DMS153 treated with DMSO at 0.1 percent for 48 hours (cell line): ENCODE results near the gene RAPGEF5.
"Not testable (repeated sequence)": the region's sequence is repeated elsewhere in the genome, so short reads cannot be mapped to it uniquely, and the experiment has no call there.

ENCODE experiments used
- DNase-seq: peaks from one replicate; lab custom pipeline; 2025; ENCODE audit not compliant: unreplicated experiment; lab: John Stamatoyannopoulos, UW

Gene RAPGEF5

DNA sequence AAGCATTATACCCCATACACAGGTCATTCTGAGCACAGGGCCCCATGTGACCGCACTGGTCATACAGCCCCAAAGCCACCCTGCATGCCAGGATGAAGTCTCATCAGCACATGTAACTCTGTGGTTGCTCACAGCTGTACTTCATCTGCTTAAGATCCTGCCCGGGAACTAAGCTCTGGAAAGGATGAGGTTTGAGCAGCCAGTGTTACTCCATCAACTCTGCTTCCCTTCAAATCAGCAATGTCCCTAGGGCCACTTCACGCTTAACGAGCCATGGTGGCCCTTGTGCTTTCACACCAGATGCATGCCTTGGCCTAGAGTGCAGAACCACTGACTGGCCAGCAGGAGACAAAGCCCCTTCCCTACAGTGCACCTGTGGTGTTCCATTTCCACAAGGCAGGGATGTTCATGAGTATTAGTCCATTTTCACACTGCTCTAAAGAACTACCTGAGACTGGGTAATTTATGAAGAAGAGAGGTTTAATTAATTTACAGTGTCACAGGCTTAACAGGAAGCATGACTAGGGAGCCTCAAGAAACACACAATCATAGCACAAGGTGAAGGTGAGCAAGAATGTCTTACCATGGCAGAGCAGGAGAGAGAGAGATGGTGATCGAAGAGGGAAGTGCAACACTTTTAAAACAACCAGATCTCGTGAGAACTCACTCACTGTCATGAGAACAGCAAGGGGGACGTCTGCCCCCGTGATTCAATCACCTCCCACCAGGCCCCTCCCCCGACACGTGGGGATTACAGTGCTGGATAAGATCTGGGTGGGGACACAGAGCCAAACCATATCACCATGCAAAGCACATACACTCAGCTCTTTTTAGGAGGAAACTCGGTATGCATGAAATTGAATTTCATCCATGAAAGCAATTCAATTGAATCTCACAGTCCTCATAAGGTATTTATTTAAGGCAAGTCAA lies 262.3 kb downstream of the RAPGEF5 start:
- no peak for DNase-seq

- DNase-seq: no peak
These were observed 263.0 kb downstream of the RAPGEF5 start for GRCh38 chr7:22093936-22094335.

DNA sequence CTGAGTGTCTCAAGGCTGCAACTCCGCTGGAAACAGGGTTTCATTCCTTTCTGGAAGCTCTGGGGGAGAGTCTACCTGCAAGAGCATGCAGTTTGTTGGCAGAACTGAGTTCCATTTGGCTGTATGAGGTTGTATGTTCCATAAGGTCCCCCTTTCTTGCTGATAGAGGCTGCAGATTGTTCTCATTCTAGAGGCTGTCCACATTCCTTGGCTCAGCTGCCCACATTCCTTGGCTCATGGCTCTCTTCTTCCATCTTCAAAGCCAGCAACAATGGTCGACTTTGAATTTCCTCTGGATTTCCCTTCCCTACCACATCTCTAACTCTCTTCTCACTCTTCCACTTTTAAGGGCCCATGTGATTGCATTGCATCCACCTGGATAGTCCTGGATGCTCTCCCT lies 264.0 kb downstream of the RAPGEF5 start:
- DNase-seq: no peak

- not testable (repeated sequence) for DNase-seq
These were observed 265.9 kb downstream of the RAPGEF5 start for GRCh38 chr7:22090958-22091525.

- DNase-seq: no peak
These were observed 266.4 kb downstream of the RAPGEF5 start for GRCh38 chr7:22090512-22090911.

DNA sequence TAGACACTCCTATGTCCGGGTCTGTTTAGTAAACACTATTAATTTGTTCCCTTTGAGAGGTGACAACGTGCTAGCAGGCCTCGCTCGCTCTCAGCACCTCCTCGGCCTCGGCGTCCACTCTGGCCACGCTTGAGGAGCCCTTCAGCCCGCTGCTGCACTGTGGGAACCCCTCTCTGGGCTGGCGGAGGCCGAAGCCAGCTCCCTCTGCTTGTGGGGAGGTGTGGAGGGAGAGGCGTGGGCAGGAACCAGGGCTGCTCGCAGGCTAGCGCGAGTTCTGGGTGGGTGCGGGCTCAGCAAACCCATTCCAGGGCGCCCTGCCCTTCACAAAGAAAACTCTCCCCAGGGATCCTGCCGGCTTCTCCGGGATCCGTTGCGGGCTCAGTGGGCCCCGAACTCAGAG lies 266.8 kb downstream of the RAPGEF5 start:
- DNase-seq: no peak

- no peak for DNase-seq
These were observed 268.1 kb downstream of the RAPGEF5 start for GRCh38 chr7:22088827-22089226.

- no peak for DNase-seq
These were observed 269.1 kb downstream of the RAPGEF5 start for GRCh38 chr7:22087861-22088260.

GRCh38 chr7:22083704-22084240 lies 273.2 kb downstream of the RAPGEF5 start:
- DNase-seq: no peak

DNA sequence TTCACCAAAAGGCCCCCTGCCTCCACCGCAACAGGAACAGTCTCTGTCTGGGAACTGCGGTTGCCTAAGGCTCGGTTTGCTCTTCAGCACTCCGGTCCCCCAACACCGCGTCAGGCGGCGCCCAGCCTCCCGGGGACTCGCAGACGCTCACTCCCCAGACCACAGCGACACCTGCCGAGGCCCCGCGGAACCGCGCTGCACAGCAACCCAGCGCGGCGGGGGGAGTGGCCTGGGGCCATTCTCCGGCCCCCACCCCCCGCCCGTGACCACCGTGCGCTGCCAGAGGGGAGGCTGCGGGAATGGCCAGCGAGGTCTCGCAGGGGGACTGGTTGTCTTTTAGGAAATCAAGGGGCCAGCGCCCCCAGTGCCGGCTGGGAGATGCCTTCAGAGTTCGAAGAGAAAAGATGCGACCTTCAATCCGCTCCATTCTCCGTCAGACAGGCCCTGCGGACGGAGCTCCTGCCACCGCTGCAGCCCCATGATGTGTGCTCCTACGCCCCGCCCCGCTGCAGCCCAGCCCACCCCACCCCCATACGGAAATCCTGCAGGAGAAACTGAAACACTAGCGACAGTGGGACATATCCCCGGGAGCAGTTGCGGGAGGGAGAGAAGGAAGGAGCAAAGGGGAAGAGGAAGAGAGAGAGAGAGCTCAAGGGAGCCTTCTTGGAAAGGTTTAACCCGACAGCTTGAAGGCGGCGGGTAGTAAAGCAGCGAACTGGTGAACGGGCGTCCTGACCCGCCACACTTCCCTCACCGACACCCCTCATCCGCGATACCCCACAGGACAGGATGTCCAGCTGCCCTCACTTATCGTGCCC lies 273.9 kb downstream of the RAPGEF5 start:
- DNase-seq: peak; percentile 91

DNA sequence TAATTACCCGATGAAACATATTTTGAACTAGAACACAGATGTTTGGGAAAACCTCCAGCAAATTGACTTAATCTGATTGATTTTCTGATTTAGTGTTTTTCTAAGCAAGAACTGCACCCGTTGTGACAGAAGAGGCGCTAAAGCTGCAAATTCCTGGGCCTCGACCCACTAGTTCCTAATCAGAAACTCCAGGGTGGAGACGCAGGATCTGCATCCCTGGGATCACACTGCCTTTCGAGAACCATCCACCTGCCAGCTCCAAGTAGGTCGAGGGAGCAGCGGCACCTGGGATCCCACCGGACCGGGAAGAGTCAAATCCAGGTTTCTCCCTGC lies 274.4 kb downstream of the RAPGEF5 start:
- no peak for DNase-seq

- not testable (repeated sequence) for DNase-seq
These were observed 276.7 kb downstream of the RAPGEF5 start for GRCh38 chr7:22080219-22080618.

DNA sequence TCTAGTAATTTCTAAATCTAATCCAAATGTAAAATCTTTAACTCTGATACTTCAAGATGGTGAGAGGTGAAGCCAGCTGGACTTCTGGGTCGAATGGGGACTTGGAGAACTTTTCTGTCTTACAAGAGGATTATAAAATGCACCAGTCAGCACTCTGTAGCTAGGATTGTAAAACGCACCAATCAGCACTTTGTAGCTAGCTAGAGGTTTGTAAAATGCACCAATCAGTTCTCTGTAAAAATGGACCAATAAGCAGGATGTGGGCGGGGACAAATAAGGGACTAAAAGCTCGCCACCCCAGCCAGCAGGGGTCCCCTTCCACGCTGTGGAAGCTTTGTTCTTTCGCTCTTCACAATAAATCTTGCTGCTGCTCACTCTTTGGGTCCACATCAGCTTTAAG lies 278.1 kb downstream of the RAPGEF5 start:
- DNase-seq: not testable (repeated sequence)

DNA sequence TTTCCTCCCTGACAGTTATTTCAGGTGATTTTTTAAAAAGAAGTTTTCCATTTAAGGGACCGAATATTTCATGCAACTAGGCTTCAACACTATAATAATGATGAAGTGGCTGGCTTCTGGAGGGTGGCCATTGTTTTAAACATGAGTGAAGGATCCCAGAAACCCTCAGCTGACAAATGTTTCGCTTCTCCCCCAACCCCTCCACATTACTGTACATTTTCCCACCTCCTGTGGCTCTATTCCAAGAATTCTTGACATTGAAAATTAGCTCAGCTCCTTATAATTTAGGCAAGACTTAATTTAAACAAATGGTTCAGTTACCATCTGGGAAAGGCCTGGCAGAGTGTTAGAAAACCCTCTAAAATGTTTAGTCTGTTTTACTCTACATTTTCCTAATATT lies 281.4 kb downstream of the RAPGEF5 start:
- DNase-seq: no peak

- no peak for DNase-seq
These were observed 282.1 kb downstream of the RAPGEF5 start for GRCh38 chr7:22074897-22075296.
